NOMO-1 (cell line): Measurements from ENCODE around the gene OSBPL5.
"Not testable (repeated sequence)": the region's sequence is repeated elsewhere in the genome, so short reads cannot be mapped to it uniquely, and the experiment has no call there.

Source experiments
- DNase-seq, 2 experiments: peaks; one replicate each; lab custom pipeline; 2025; ENCODE audit not compliant: unreplicated experiment in 2 of 2; lab: John Stamatoyannopoulos, UW

Gene OSBPL5

GRCh38 chr11:3182462-3182852, 17.3 kb upstream of the OSBPL5 start:
- DNase-seq: no peak

- DNase-seq: no peak
Measured at GRCh38 chr11:3181725-3182461, 16.8 kb upstream of the OSBPL5 start.

- DNase-seq: no peak
Measured at GRCh38 chr11:3180869-3181268, 15.8 kb upstream of the OSBPL5 start.

DNA sequence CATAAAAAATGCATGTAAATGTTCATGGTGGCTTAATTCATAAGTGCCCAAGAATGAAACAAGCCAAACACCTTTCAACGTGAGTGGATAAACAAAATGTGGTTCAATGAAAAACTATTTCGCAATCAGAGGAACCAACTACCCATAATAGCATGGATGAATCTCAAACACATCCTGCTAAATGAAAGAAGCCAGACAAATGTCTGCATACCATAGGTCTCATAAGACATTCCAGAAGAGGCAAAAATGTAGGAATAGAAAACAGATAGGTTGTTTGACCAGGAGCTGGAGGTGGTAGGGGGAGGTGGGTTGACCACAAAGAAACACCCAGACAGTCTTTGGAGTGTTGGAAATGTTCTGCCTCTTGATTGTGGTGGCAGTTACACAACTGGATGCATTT, 13.2 kb upstream of the OSBPL5 start:
- DNase-seq: no peak

- DNase-seq: peak; percentile 29 to 47
Measured at GRCh38 chr11:3177931-3178330, 12.8 kb upstream of the OSBPL5 start.

DNA sequence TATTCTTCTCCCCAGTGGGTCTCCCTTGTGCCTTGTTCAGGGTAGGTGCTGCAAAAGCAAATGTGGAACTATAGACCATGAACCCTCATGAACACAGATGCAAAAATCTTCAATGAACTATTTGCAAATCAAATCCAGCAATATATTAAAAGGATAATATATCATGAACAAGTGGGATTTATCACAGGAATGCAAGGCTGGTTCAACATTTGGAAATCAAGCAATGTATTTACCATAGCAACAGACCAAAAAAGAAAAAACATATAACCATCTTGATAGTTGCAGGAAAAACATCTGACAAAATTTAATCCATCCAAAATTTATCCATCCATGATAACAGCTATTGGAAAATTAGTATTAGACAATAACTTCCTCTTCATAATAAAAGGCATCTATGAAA, 11.4 kb upstream of the OSBPL5 start:
- no peak for DNase-seq

GRCh38 chr11:3175194-3175593, 10.1 kb upstream of the OSBPL5 start:
- no peak for DNase-seq

DNA sequence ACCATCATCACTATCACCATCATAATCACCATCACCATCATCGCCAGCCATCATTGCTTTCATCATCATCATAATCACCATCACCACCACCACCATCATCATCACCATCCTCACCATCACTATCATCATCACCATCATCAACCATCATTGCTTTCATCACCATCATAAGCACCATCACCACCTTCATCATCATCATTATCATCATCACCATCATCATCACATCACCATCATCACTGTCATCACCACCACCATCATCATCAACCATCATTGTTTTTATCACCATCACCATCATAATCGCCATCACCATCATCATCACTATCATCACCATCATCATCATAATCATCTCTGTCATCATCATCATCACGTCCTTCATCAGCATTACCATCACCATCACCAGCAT, 9.3 kb upstream of the OSBPL5 start:
- no peak for DNase-seq

- no peak for DNase-seq
Measured at GRCh38 chr11:3173795-3174194, 8.7 kb upstream of the OSBPL5 start.

GRCh38 chr11:3171931-3172560, 6.9 kb upstream of the OSBPL5 start:
- no peak for DNase-seq

- DNase-seq: no peak
Measured at GRCh38 chr11:3170756-3171650, 5.9 kb upstream of the OSBPL5 start.

DNA sequence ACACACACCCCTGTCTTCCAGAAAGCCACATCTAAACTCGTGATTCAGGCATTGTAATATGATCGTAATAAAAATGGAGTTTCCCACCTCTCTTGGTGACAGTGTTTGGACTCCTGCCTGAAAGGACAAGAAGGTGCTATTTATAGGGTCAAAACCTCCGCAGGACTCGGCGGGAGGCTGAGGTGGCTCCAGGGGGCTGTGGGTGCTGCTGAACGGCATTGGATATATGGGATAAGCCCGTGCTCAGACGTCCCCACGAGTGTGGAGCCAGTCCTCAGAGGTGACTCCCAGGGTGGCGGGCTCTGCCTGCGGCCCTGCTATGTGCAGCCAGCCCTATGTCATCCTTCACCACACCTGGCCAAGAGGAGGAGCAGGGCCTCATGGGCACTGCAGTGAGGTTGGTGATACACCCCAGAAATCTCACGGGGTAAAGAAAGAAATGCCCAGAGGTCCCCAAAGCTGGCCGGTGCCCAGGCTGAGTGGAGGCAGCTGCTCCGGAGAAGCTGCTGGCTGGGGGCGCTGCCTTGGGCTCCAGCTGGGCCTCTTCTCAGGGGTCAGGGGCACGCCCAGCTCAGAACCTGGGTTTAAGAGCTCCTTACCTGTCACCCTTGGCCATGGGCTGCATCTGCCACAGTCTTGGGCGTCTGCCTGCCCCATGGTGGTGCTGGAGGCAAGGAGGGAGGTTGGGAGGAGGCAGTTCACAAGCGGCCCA, 5.1 kb upstream of the OSBPL5 start:
- no peak for DNase-seq

GRCh38 chr11:3169255-3170043, 4.3 kb upstream of the OSBPL5 start:
- peak in 1 of 2 experiments; percentile 25 for DNase-seq

DNA sequence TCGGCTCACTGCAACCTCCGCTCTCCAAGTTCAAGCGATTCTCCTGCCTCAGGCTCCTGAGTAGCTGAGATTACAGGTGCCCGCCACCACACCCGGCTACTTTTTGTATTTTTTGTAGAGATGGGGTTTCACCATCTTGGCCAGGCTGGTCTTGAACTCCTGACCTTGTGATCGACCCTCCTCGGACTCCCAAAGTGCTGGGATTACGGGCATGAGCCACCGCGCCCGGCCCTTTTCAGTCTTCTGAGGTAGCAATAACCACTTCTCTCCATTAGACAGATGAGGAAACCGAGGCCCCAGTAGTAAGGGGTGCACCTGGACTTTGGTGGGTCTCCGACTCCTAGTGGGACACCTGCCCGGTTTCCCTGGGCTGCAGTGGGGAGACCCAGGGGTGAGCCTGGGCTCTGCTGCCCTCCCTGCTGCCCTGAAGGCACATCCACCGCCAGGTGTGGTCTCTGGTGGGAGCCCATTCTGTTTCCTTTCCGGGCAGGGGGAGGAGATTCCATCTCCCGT, 3.7 kb upstream of the OSBPL5 start:
- not testable (repeated sequence) for DNase-seq

DNA sequence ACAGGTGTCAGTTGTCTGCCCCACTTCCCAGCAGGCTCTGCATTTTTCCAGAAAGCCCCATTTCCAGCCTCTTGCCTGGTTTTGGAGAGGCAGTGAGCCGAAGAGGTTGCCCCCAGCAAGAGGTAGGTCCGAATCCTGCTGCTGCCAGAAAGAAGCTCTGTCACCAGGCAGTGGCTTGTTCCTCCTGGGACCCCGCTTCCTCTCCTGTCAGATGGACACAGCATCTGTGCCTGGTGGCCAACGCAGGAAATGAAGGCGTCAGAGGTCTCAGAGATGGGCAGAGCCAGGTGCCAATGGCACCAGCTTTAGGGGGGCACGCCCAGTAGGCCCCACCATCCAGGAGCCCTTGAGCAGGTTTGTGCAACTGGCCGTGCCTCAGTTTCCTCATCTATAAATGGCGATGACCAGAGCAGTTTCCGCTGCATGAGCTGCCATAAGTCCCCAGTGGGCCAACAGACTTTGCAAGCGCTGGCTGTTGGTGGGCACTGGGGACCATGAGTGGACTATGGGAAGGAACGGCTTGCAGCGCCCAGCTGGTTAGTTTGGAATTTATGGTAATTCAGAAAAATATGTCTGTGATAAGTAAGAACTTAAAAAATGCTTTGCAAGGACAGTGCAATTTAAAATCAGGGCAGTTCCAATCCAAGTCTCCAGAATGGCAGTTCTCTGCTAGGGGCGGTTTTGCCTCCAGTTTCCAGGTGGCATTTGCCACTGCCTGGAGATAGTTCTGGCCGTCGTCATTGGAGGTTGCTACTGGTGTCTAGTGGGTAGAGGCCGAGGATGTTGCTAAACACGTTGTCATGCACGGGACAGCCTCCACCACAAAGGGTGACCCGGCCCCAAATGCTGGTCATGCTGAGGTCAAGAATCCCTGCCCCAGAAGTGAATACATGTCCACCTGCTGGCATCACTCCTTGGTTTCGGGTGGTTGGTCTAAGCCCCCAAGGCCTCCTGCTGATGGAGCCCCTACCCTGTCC, 2.3 kb upstream of the OSBPL5 start:
- DNase-seq: no peak

GRCh38 chr11:3166268-3167142, 1.4 kb upstream of the OSBPL5 start:
- DNase-seq: no peak

- DNase-seq: no peak
Measured at GRCh38 chr11:3165916-3166267, 782 bp upstream of the OSBPL5 start.
